GM21717 (cell line): ENCODE data around the gene GRPR.

Source experiments
- ATAC-seq: cut with Tn5 transposase; IDR thresholded peaks from one replicate; pipeline ENCODE4 v1.9.1; 2021; ENCODE audit warnings: mild to moderate bottlenecking, moderate library complexity; ENCODE audit not compliant: unreplicated experiment

The GRPR gene

DNA sequence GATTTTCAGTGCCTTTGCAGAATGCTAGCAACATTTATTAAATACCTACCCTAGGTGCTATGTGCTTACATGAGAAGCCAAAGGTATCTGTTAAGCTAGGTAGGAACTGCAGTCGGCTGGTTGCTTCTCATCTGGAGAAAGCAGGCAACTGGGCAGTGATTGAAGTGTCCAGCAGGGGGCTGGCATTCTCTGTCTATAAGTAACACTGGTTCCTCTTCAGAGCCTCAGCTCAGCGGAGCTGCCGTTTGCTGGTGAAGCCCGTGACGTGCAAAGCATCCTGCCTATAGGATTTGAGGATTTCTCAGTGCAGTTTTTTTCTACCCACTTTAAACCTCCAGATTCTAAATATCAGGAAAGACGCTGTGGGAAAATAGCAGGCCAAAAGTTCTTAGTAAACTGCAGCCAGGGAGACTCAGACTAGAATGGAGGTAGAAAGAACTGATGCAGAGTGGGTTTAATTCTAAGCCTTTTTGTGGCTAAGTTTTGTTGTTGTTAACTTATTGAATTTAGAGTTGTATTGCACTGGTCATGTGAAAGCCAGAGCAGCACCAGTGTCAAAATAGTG, at the start of gene GRPR:
GRPR (plus strand) TSS at position 344 of the 565 bp plus-strand sequence. CDS start 389 bp downstream, outside the sequence.
- peak; percentile 47 for ATAC-seq

DNA sequence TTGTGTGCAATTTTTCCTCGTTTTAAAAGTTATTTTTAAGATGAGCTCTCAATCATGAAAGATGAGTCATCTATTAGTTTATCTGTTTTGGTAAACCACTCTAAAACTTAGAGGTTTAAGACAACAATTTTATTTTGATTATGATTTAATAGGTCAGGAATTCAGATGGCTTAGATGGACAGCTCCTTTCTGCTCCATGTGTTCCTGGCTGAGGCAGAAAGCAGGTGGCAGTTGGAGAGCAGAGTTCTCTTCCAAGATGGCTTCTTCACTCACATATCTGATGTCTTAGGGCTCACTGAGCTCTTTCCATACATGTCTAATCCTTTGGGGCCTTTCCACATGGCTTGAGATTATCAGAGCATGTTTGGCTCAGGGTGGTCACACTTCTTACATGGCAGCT, 48.3 kb upstream of the GRPR start:
- ATAC-seq: no peak

DNA sequence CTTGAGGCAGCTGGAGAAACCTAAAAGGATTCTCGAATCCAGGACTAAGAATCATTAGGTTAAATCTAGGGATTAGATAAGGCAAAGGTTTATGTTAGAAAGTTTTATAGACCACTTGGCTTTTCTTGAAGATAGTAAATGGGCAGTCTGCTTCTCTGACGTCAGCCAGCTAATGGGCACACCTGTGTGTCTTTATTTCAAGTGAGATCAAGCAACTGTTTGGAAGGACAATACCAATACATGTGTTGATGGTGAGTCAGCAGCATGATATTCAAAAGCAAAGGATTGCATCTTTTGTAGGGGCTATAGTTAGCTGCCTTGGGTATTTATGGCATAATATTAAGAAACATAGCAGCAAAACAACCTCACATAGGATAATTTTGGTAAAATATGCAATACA, 46.5 kb upstream of the GRPR start:
- no peak for ATAC-seq

DNA sequence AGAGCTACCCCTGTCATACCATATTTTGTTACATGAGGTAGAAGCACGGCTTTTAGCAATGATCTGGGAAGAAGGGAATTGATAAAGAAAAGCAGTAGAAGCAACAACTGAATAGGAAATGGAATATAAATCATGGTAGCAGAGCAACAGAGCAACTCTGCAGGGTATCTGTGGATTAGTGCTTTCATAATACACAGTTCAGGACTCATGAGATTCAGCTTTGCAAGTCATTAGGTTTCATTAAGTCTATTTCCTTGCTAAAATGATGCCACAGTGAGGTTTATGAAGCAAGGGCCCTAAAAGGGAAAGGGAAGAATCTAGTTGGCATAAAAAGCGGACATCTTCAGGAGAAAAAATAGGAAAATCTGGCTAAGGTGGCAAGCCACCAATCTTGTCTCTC, 45.6 kb upstream of the GRPR start:
- no peak for ATAC-seq

DNA sequence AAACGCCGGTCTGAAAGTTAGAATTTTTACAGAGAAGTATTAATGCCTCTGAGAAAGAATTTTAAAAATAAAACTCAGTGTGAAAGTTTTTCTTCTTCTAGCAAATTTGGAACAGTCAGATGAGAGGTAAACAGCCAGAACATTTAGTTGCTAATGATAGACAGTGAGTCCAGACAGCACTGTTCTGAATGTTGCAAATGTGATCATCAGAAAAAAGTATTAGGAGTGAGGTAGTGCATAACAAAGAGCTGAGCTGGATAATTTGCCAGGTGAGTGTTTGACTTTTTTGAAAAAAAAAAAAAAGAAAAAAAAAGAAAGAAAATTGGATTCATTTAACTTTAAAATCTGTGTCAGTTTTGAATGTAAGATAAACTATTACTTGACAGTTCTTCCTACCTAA, 42.0 kb upstream of the GRPR start:
- ATAC-seq: no peak

DNA sequence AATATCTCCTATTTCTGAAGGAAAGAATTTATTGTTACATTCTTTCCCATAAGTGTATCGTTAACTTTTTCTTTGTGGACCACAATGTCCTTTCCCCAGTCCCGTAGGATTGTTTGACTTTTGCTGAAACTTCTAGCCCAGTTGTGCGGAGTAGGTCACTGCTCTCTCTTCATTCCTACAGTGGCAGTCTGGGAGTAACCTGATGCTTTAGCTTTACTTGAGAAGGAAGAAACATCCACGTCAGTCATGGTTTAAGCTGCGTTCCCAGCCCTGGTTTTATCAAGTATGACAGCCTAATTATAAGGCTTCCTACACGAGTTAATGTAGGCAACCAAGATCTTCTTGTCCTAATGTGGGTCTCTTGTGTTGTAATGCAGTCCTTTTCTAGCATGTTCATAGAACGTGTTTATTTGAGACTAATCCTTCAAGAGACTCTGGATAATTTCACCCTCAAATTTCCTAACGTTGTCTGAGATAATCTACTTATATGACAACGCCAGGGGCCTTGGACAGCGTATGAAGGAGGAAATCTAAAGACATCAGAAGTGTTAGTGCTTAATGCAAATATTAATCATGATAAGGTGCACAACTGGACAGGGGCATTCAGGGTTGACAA, 40.8 kb upstream of the GRPR start:
- no peak for ATAC-seq

DNA sequence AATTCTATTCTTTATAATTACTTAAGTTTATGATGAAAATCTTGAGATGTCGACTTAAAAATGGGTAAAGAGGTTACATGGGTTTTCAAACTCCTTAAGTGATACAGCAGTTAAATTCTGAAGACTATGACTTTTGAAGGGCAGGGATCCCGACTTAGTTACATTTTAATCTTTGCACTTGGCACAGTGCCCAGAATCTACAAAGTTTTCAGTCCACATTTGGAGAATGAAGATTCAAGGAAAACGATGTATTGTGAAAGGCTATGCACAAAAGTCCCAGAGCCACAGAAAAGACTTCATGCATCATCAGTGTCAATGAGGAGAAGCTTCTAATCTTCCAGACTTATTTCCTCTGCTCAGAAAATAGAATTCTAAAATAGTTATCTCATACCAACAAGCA, 36.3 kb upstream of the GRPR start:
- no peak for ATAC-seq

DNA sequence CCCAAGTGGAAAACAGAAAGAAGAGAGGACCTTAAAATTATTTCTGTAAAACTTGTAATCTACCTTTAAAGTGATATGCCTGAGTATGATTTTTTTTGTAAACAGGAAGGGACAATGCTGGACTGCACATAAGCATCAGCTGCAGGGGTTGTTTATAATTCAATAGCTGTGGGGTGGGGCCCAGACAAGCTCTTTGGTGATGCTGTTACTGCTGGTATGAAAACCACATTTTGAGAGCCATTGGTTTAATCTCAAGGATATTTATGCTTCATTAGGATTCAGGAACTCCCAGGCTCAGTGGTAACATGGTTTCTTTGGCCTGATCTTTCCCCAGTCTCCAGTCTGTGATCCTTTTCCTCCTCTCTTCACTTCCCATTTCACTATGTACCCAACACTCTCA, 34.3 kb upstream of the GRPR start:
- no peak for ATAC-seq

DNA sequence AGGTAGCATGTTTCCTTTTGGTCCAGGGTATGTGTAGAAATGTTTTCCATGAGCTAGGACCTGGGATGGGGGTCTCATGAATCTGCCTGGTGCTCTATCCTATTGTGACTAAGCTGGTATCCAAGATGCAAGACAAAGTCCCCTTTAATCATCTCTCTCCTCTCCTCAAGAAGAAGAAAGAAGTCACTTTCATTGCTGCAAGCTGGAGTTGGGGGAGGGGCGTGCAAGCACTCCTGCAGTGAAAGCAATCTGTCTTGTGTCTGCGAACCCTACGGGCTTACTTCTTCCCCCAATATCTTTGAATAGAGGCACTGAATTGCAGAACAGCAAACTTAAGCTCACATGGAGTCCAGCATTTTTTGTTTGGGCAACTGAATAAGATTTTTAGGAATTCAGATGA, 27.2 kb upstream of the GRPR start:
- no peak for ATAC-seq

DNA sequence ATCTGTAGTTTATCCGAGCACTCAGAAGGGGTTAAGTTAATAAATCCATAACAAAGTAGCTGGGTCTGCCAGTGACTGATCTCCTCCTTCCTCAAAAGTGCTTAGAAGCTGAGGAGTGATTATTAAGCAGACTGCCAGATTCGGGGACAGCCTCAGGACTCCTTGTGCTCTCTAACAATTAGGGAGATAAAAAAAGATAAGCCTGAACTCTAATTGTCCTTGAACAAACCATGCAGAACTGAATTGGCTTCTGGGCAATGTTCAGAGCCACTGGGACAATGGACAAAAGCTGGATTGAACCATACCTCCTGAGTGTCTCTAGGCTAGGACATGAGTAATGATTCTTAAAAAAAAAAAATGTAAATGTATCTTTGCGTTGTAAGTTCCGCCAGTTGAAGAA, 22.7 kb upstream of the GRPR start:
- no peak for ATAC-seq

DNA sequence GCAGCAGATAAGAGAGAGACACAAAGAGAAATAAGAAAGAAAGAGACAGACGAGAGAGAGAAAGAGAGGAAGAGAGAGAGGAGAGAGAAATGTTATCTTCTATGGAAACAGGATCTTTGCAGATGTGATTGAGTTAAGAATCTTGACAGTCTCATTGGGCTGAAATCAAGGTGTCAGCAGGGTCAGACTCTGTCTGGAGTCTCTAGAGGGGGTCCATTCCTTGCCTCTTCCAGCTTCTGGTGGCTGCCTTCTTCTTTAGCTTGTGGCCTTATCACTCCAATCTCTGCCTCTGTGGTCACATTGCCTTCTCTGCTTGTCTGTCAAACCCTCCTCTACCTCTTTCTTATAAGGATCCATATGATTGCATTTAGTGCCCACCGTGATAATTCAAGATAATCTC, 21.8 kb upstream of the GRPR start:
- ATAC-seq: no peak

DNA sequence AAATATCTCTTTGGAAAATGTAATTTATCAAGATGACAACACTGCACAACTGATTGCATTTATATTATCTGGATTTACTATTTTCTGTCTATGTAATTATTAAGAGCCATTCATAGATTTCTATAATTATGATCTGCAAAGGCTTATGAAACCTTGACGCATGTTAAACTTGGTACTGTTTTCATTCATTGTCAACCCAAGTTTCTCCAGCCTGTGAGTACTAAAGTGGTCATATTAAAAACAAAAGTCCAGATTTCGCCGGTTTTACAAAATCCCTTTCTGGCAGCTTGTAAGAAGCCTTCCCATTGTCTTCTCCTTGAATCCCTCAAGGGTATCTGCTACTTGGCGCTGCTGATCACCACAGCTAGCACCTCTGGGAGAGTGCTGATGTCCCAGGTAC, 19.7 kb upstream of the GRPR start:
- no peak for ATAC-seq

DNA sequence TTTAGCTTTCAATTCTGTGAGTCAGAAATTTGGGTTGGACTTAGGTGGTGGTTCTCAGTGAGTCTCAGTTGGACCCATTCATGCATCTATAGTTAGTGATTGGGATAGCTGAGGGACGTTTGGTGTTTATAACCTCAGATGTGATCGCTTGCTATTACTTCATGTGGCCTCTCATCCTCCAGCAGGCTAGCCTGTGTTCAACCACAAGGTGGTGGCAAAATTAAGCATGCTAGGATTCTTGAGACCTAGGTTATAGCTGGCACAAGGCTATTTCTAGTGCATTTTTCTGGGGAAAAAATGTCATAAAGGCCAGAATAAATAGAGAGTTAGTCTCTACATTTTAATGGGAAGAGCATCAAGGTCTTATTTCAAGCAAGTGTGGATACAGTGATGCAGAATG, 10.9 kb upstream of the GRPR start:
- no peak for ATAC-seq

DNA sequence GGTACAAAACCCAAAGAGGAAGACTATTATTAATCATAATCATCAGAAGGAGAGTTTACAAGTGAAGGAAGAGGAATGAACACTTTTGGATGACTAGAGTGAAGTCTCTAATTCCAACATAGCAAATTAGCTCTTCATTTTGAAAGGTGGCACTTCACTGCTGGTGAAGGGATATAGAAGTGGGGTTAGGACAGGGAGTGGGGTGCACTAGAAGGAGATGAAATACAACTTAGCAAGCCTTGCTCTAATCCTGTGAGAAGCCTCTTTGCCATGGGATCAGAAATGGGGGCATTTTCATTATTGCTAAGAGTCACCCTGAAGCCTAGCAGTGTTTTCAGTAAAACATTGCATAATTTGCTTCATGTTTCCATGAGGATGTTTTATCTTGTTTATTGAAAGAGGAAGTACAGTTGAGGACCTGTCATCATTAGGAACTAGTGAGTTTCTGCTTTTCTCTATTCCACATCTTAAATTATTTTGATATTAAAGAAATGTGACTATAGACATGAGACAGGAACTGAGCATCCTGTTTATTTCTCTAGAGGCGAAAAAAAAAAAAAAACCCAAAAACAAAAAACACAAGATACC, 9.3 kb upstream of the GRPR start:
- ATAC-seq: no peak

DNA sequence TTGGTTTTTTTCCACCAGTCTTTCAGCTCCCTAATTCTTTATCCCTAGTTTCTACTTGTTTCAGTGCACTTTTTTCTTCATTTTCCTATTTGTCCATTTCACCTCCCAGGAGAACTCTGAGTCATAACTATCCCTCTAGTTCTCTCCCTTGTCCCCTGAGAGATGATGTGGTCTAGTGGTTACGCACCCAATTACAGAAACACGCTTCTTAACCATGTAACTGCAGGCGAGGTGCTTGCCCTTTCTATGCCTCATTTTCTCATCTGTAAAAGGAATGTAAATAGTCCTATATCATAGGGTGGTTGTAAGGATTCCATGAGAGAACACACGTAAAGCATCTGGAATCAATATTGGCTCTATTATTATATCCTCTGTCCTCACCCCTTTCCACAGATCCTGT, 8.8 kb upstream of the GRPR start:
- ATAC-seq: no peak

DNA sequence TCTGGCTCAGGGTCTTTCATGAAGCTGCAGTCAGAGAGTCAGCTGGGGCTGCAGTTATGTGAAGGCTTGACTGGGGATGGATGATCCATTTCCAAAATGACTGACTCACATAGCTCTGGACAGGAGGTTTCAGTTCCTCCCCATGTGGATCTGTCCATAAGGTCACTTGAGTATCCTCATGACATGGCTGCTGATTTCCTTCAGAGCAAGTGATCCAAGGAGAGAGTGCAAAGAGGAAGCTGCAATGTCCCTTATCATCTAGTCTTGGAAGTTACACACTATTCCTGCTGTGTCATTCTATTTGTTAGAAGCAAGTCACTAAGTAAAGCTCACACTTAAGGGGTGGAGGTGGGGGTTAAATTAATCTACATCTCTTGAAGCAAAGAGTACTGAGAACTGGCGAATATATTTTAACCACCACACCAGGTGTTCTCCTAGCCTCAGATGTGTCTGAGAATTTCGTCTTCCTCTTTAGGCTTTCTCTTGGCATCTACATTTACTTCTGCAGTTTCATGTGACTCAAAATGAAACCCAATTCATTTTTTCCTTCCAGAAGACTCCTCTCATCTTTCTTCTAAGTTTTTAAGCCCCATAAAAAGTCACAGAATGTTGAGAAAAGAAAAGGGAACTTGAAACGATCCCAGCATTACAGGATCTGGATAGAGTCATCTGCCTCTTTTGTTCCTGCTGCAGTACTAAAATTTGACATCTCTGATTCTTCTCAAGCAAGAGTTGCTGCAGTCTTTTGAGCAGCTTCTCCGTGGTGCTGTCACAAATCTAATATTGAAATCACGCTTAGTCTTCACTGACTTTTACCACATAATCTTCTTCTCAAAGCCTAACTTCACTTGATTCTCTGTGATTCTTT, 3.8 kb upstream of the GRPR start:
- ATAC-seq: peak; percentile 91

DNA sequence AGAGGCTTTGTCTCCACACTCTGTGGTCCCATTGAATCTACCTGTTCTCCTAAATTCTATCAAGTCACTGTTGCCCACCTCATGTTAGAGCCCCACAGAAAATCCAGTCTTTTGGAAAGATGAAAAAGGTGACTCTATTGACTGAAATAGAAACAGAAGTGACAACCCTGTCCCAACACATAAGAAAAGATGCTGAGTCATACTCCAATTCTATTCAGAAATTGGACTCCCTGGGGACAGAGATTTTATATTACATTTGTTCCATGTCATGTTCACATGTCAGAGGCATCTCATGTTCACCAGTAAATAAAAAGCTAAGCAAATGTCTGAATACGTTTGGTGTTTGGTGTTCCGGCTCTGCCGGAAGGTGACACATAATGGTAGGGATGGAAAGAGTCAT, 2.9 kb upstream of the GRPR start:
- no peak for ATAC-seq

DNA sequence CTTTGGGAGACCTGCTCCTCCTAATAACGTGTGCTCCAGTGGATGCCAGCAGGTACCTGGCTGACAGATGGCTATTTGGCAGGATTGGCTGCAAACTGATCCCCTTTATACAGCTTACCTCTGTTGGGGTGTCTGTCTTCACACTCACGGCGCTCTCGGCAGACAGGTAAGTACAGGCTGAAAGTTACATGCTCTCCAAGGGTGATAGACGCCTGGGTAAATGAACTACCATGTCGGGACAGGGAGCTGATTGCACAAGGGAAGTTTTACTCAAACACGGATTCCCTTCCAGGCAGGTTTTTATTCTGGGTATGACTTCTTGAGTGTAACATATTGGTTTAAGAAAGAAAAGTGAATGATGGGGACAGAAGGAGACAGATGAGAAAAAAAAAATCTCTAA, 836 bp downstream of the GRPR start:
- no peak for ATAC-seq

DNA sequence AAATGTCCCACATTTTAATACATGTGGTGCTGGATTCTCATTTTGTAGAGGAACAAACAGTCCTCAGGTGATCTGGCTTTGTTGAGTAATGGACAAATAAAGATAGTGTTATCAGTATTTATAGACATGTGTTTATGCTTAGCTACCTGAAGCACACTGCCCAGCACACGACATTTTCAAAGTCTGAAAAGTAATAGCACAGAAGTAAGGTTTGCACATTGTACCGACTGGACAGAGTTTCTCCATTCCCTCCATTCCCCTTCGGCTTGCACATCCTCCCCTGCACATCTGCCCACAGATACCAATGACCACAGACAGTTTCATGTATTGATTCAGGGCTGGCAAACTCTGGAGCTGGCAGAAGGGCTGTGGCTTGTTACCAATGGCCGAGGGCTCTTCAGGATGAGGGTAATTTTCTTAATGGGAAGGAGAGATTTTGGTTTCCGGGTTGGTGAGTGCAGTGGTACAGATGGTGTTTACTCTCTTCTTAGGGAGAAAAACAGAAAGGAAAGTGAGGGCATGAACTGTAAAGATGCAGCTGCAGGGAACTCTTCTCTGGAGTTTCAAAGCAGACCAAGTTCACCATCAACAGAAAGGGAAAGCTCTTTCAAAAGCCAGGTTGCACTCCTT, 2.3 kb downstream of the GRPR start:
- no peak for ATAC-seq

DNA sequence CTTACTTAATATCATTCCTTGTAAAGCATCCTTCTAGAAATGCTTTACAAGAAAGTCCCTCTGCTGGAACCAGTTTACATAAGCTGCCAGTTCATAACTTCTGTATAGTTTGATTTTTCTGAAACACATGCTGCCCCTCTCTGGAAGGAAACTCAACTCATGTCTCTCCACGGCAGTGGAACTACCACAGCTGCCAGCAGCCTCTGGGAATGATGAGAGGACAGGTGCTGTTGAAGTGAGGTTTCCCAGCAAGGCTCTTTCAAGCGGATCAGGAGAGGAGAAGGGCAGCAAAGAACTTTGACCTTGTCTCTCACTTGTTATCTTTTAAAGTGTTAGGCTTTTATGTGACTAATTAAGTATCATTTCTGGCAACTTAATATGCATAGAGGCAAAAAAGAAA, 7.3 kb downstream of the GRPR start:
- ATAC-seq: no peak

DNA sequence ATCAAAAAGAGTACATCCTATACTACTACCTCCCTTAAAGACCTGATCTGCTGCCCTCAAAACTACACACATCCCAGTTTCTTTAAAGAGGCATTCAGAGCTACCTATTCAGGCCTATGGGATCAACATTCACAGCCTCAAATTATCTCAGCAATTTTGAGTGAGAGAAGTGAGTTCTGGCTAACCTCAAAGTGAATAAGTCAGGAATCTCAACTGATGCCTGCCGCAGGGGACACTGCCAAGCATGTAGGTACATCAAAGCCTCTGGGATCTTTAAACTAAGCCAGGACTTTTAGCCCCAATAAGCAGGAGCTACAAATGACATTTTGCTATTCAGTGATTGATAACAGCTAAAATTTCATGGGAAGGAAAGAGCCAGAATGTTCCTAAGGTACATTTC, 11.6 kb downstream of the GRPR start:
- ATAC-seq: no peak
